ENCODE data around the gene FBXL20.

GRCh38 chr17:39222866-39223834, 178.3 kb downstream of the FBXL20 start:
- TF ChIP-seq MYC (IDR thresholded peaks at IDR 0.05; ENCODE audit: insufficient read depth, insufficient read length, insufficient replicate concordance, low read length, severe bottlenecking): no peak
- no peak for TF ChIP-seq USF2 (IDR thresholded peaks at IDR 0.05; ENCODE audit: borderline replicate concordance, low read depth, low read length)
- TF ChIP-seq CTCF (IDR thresholded peaks at IDR 0.05 in 2 of 3, conservative IDR thresholded peaks at IDR 0.05 in 1 of 3; ENCODE audit: control insufficient read depth in 2 of 3, extremely low read depth in 1 of 3, insufficient read depth in 1 of 3, low read depth in 3 of 3, low read length in 3 of 3): no peak
- TF ChIP-seq, protein P1, sequence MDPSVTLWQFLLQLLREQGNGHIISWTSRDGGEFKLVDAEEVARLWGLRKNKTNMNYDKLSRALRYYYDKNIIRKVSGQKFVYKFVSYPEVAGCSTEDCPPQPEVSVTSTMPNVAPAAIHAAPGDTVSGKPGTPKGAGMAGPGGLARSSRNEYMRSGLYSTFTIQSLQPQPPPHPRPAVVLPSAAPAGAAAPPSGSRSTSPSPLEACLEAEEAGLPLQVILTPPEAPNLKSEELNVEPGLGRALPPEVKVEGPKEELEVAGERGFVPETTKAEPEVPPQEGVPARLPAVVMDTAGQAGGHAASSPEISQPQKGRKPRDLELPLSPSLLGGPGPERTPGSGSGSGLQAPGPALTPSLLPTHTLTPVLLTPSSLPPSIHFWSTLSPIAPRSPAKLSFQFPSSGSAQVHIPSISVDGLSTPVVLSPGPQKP (IDR thresholded peaks at IDR 0.05; ENCODE audit: low read depth, low read length): no peak
- TF ChIP-seq SMARCA5 (IDR thresholded peaks at IDR 0.05): no peak
- no peak for TF ChIP-seq RCOR1 (conservative IDR thresholded peaks at IDR 0.05; ENCODE audit: low read depth, low read length)
- TF ChIP-seq TBL1XR1 (IDR thresholded peaks at IDR 0.05; ENCODE audit: low read depth, low read length): no peak

Data from GM12878 (cell line).